Fibroblast of lung (primary cell): ENCODE results near the gene NRIP3.

Source experiments
- CTCF ChIP-seq, 2 donors: IDR thresholded peaks in 1 of 2; conservative IDR thresholded peaks in 1 of 2; 1 replicate in 1 of 2; 2 replicates in 1 of 2; pipeline ENCODE4 v1.5.1; 2011 to 2012; ENCODE audit warnings: low read length in 2 of 2, control low read depth in 1 of 2, inconsistent platforms in 1 of 2, low read depth in 1 of 2, mild to moderate bottlenecking in 1 of 2
- EZH2 ChIP-seq: IDR thresholded peaks from 2 replicates; pipeline ENCODE4 v1.5.1; 2012; ENCODE audit warnings: low read length, control low read depth, mild to moderate bottlenecking; ENCODE audit errors: missing control alignments

- TF ChIP-seq CTCF (conservative IDR thresholded peaks at IDR 0.05 in 1 of 2, IDR thresholded peaks at IDR 0.05 in 1 of 2; ENCODE audit: low read depth in 1 of 2, low read length in 2 of 2) (no peak), EZH2 (no peak)
These were observed 24.8 kb upstream of the NRIP3 start for GRCh38 chr11:9028581-9028980.
